ENCODE results near the gene ZNF670. TPM values are rescaled to one million over a fixed set of nuclear protein-coding genes. Genes with fewer than 3 reads are reported as not detected.
A peak's percentile ranks its signal among the peaks of the same experiment; 100 is the strongest.
"Not testable (repeated sequence)": the region's sequence is repeated elsewhere in the genome, so short reads cannot be mapped to it uniquely, and the experiment has no call there.

The ZNF670 gene
- total and polyA plus RNA-seq, 9 of the 15 experiments (the other 6 are each of a cell fraction or from before 2014, with no cell fraction given): 7.1 to 23.4 (median 11.8) TPM

GRCh38 chr1:247127519-247128282 lies 49.1 kb upstream of the ZNF670 start (continued):
- TF ChIP-seq ZBTB40 (IDR thresholded peaks at IDR 0.05) (0 out of 2 replicates have a peak, but pooled peaks have one; percentile 11), SMAD4 (CRISPR knock-in tag; conservative IDR thresholded peaks at IDR 0.05) (peak; percentile 86), TAL1 (IDR thresholded peaks at IDR 0.05) (peak; percentile 79)
- not testable (repeated sequence) for TF ChIP-seq ZBTB40 (CRISPR knock-in tag; IDR thresholded peaks at IDR 0.05)

GRCh38 chr1:247126601-247127000 lies 48.0 kb upstream of the ZNF670 start:
- H3K9ac ChIP-seq (ENCODE audit: insufficient read depth in 1 of 2, low read depth in 2 of 2, low read length in 2 of 2); H3K27ac ChIP-seq (ENCODE audit: extremely low read depth, low read depth, low read length); intact Hi-C loops (cut with micrococcal nuclease); H3K27me3 ChIP-seq (ENCODE audit: control insufficient read depth in 2 of 2, insufficient read depth in 2 of 2, low read length in 2 of 2); CTCF ChIA-PET (ENCODE audit: low intra/inter-chr PET ratio); FAIRE-seq; POLR2A ChIA-PET; H3K79me2 ChIP-seq (ENCODE audit: control insufficient read depth, insufficient read depth, low read length); H3K4me2 ChIP-seq (ENCODE audit: insufficient read depth, low read length); H3K36me3 ChIP-seq (ENCODE audit: control insufficient read depth, insufficient read depth, low read length); H3K9me1 ChIP-seq (ENCODE audit: control insufficient read depth, insufficient read depth, low read length); H3K4me3 ChIP-seq; DNase-seq (ENCODE audit: extremely low read depth in 1 of 4, low spot score in 3 of 4); H4K20me1 ChIP-seq (replicated peaks; ENCODE audit: control insufficient read depth, insufficient read depth, low read length); H3K4me1 ChIP-seq (replicated peaks in 1 of 2; ENCODE audit: control insufficient read depth in 2 of 2, insufficient read depth in 2 of 2, low read length in 2 of 2); H2AFZ ChIP-seq (ENCODE audit: low read depth, low read length); BruUV-seq (replicated peaks): not testable (repeated sequence)
- WGBS (ENCODE audit: insufficient coverage, low coverage, missing lambda C conversion rate): no CpG with 5 or more reads among the region's 46 CpGs
- peaks cover 10% of the 10 kb centered on the region for H3K9me3 ChIP-seq (replicated peaks; ENCODE audit: control insufficient read depth, insufficient read depth, low read depth, low read length)
- in situ Hi-C loops (cut with MboI): loop anchor here (5.0 kb wide), 1 partner anchor 46 kb away; the partner anchor contains the start of gene ZNF124
- peak; percentile 89 for ATAC-seq

DNA sequence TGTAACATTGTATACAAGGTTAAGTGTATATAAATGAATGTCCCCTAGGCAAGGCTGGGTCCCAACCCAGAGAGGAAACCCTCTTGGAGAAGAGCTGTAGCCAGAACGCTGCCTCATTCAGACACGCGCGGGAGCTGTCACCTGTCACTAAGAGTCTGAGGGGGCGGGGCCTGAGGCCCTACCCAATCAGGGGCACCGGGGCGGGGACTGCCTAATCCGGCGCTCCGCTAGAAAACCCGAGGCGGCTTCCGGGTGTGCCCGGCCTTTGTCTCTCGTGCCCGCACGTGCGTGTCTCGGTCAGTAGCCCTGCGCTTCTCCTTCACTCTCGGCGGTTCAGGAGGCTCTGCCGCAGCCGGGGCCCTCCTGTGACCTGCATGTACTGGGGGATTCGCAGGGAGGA lies 47.6 kb upstream of the ZNF670 start:
- DNase-seq (ENCODE audit: extremely low read depth in 1 of 4, low spot score in 3 of 4); H3K9ac ChIP-seq (ENCODE audit: insufficient read depth in 1 of 2, low read depth in 2 of 2, low read length in 2 of 2); CTCF ChIA-PET (ENCODE audit: low intra/inter-chr PET ratio); H2AFZ ChIP-seq (ENCODE audit: low read depth, low read length); H3K79me2 ChIP-seq (ENCODE audit: control insufficient read depth, insufficient read depth, low read length); H3K27me3 ChIP-seq (ENCODE audit: control insufficient read depth in 2 of 2, insufficient read depth in 2 of 2, low read length in 2 of 2); H3K4me3 ChIP-seq; H3K4me1 ChIP-seq (replicated peaks in 1 of 2; ENCODE audit: control insufficient read depth in 2 of 2, insufficient read depth in 2 of 2, low read length in 2 of 2); H3K9me1 ChIP-seq (ENCODE audit: control insufficient read depth, insufficient read depth, low read length); BruUV-seq (replicated peaks); intact Hi-C loops (cut with micrococcal nuclease); H3K4me2 ChIP-seq (ENCODE audit: insufficient read depth, low read length); H3K27ac ChIP-seq (ENCODE audit: extremely low read depth, low read depth, low read length); POLR2A ChIA-PET; H4K20me1 ChIP-seq (replicated peaks; ENCODE audit: control insufficient read depth, insufficient read depth, low read length); H3K36me3 ChIP-seq (ENCODE audit: control insufficient read depth, insufficient read depth, low read length): not testable (repeated sequence)
- no CpG with 5 or more reads among the region's 25 CpGs for WGBS (ENCODE audit: insufficient coverage, low coverage, missing lambda C conversion rate)
- peak; percentile 98 for ATAC-seq
- in situ Hi-C loops (cut with MboI): loop anchor here (5.0 kb wide), 1 partner anchor 46 kb away; the partner anchor contains the start of gene ZNF124
- peak; percentile 93 for FAIRE-seq
- H3K9me3 ChIP-seq (replicated peaks; ENCODE audit: control insufficient read depth, insufficient read depth, low read depth, low read length): peaks cover 10% of the 10 kb centered on the region

Data from K562 (cell line).